Uterus (tissue), 2 donors: ENCODE results near the gene CPT1C.

Source experiments
- CTCF ChIP-seq, 4 experiments: fragments of 200-600 bp in 2 of 4; fragments of 450-650 bp in 2 of 4; sonication (generic) in 2 of 4; IDR thresholded peaks; one replicate each; pipeline ENCODE4 v1.5.1; 2016 to 2019; ENCODE audit warnings: antibody characterized with exemption in 4 of 4, mild to moderate bottlenecking in 2 of 4, moderate library complexity in 1 of 4
- POLR2A ChIP-seq, 2 donors: fragments of 450-650 bp; IDR thresholded peaks; one replicate each; pipeline ENCODE4 v1.6.1; 2016; ENCODE audit warnings: antibody characterized with exemption in 2 of 2, mild to moderate bottlenecking in 1 of 2, moderate library complexity in 1 of 2

DNA sequence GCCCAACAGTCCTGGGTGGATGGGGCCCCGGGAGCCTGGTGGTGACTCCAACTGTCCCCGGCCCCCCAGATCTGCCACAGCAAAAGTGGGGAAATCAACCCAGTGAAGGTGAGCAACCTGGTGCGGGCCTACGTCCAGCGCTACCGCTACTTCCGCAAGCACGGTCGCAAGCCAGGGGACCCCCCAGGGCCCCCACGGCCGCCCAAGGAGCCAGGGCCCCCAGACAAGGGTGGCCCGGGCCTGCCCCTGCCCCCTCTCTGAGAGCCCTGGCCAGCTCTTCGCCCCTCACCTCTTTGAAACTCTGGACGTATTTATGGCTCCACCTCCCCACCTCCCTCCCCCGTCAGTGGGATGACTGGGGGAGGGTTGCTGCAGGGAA is 32.8 kb upstream of the CPT1C start:
- TF ChIP-seq CTCF (IDR thresholded peaks at IDR 0.05) (no peak), POLR2A (IDR thresholded peaks at IDR 0.05) (no peak)
